HUES64 (cell line): ENCODE data around the gene CTIF. TPM values are rescaled to one million over a fixed set of nuclear protein-coding genes. Genes with fewer than 3 reads are reported as not detected.
"Not testable (repeated sequence)": the region's sequence is repeated elsewhere in the genome, so short reads cannot be mapped to it uniquely, and the experiment has no call there.

Experiments used
- H3K27ac ChIP-seq: 2 replicates; pipeline ENCODE4 v1.7.0; 2013; ENCODE audit warnings: low read depth, low read length, inconsistent platforms
- H3K27me3 ChIP-seq: 2 replicates; pipeline ENCODE4 v1.6.1; 2013; ENCODE audit warnings: mild to moderate bottlenecking, low read length; ENCODE audit not compliant: insufficient read depth
- H3K36me3 ChIP-seq: 2 replicates; pipeline ENCODE4 v1.6.1; 2013; ENCODE audit warnings: mild to moderate bottlenecking, low read length; ENCODE audit not compliant: insufficient read depth
- H3K4me1 ChIP-seq: 2 replicates; pipeline ENCODE4 v1.6.1; 2013; ENCODE audit warnings: mild to moderate bottlenecking, low read length, moderate library complexity; ENCODE audit not compliant: insufficient read depth
- H3K4me3 ChIP-seq: 2 replicates; pipeline ENCODE4 v1.5.1; 2013; ENCODE audit warnings: mild to moderate bottlenecking, low read length, moderate library complexity
- H3K9ac ChIP-seq: 2 replicates; pipeline ENCODE4 v1.6.1; 2013; ENCODE audit warnings: mild to moderate bottlenecking, low read depth, low read length
- H3K9me3 ChIP-seq: 2 replicates; pipeline ENCODE4 v1.6.1; 2013; ENCODE audit warnings: low read depth, low read length; ENCODE audit not compliant: insufficient read depth
- WGBS: fragments of 150-250, 120-280 bp; methylation state at CpG from one replicate; pipeline ENCODE4 v1.1.7; 2013; ENCODE audit warnings: missing lambda C conversion rate; 5-methylcytosine and 5-hydroxymethylcytosine counted together
- polyA plus RNA-seq, 2 experiments: library from polyadenylated mRNA; stranded (reverse); fragments of 50-300 nt; gene quantifications; one replicate each; pipeline ENCODE4 v1.2.3, GENCODE V29; 2013

Gene CTIF
- polyA plus RNA-seq (2013, experiment 1 of 2) = 10.9 TPM
- 10.5 TPM for polyA plus RNA-seq (2013, experiment 2 of 2)

- under 1% methylated on average over 53 of the region's 54 CpGs for WGBS
Observed at GRCh38 chr18:48538531-48539405, at the start of gene CTIF. CTIF (plus strand) TSS chr18:48539031; CDS start chr18:48619566, 80,535 bp downstream.

GRCh38 chr18:48490641-48491293 is 48.1 kb upstream of the CTIF start:
- Histone ChIP-seq H3K9me3 (no peaks in the 10 kb centered on the region), H3K4me3 (no peak overlapping the region), H3K27me3 (no peaks in the 10 kb centered on the region), H3K36me3 (no peaks in the 10 kb centered on the region), H3K27ac (no peak overlapping the region), H3K4me1 (no peaks in the 10 kb centered on the region; the same call in 1 of the 2 replicates), H3K9ac (no peak overlapping the region)
- WGBS = 98% methylated on average over 2 of the region's 2 CpGs

More at GRCh38 chr18:48538531-48539405, at the start of gene CTIF:
- Histone ChIP-seq H3K4me3 (peak within 1 kb of the TSS; percentile 72), H3K9me3 (no peaks in the 10 kb centered on the region), H3K27ac (peak within 1 kb of the TSS; percentile 91), H3K4me1 (peaks cover 29% of the 10 kb centered on the region), H3K27me3 (peaks cover 29% of the 10 kb centered on the region), H3K36me3 (no peaks in the 10 kb centered on the region), H3K9ac (peak within 1 kb of the TSS; percentile 80)

- Histone ChIP-seq H3K27ac (no peak overlapping the region), H3K4me1 (no peaks in the 10 kb centered on the region; the same call in 1 of the 2 replicates), H3K36me3 (no peaks in the 10 kb centered on the region), H3K4me3 (no peak overlapping the region), H3K9me3 (no peaks in the 10 kb centered on the region), H3K9ac (no peak overlapping the region), H3K27me3 (no peaks in the 10 kb centered on the region)
- WGBS = 97% methylated on average over 8 of the region's 8 CpGs
Observed at GRCh38 chr18:48492880-48493279, 46.0 kb upstream of the CTIF start.

- H3K27ac ChIP-seq = no peak overlapping the region
- H3K36me3 ChIP-seq = no peaks in the 10 kb centered on the region
- no peak overlapping the region for H3K4me3 ChIP-seq
- no peaks in the 10 kb centered on the region for H3K9me3 ChIP-seq
- no peaks in the 10 kb centered on the region; the same call in 1 of the 2 replicates for H3K4me1 ChIP-seq
- WGBS = 86% methylated on average over 1 of the region's 2 CpGs
- H3K9ac ChIP-seq = no peak overlapping the region
- no peaks in the 10 kb centered on the region for H3K27me3 ChIP-seq
Observed at GRCh38 chr18:48493434-48494230, 45.2 kb upstream of the CTIF start.

GRCh38 chr18:48497863-48498262 is 41.0 kb upstream of the CTIF start:
- Histone ChIP-seq H3K9ac (no peak overlapping the region), H3K36me3 (no peaks in the 10 kb centered on the region), H3K27me3 (no peaks in the 10 kb centered on the region), H3K4me3 (no peak overlapping the region), H3K27ac (no peak overlapping the region), H3K4me1 (no peaks in the 10 kb centered on the region), H3K9me3 (no peaks in the 10 kb centered on the region)

GRCh38 chr18:48500517-48500916 is 38.3 kb upstream of the CTIF start:
- Histone ChIP-seq H3K9ac (no peak overlapping the region), H3K27ac (no peak overlapping the region), H3K36me3 (no peaks in the 10 kb centered on the region; the same call in 1 of the 2 replicates), H3K9me3 (peaks cover 18% of the 10 kb centered on the region), H3K27me3 (no peaks in the 10 kb centered on the region), H3K4me1 (no peaks in the 10 kb centered on the region), H3K4me3 (no peak overlapping the region)

- H3K36me3 ChIP-seq = no peaks in the 10 kb centered on the region; the same call in 1 of the 2 replicates
- no peak overlapping the region for H3K27ac ChIP-seq
- no peaks in the 10 kb centered on the region for H3K27me3 ChIP-seq
- no peaks in the 10 kb centered on the region for H3K4me1 ChIP-seq
- no peak overlapping the region for H3K4me3 ChIP-seq
- H3K9ac ChIP-seq = no peak overlapping the region
- 93% methylated on average over 3 of the region's 4 CpGs for WGBS
- peaks cover 21% of the 10 kb centered on the region for H3K9me3 ChIP-seq
Observed at GRCh38 chr18:48502906-48503305, 35.9 kb upstream of the CTIF start.

- no peak overlapping the region for H3K27ac ChIP-seq
- H3K4me1 ChIP-seq = no peaks in the 10 kb centered on the region
- peaks cover 21% of the 10 kb centered on the region for H3K9me3 ChIP-seq
- H3K27me3 ChIP-seq = no peaks in the 10 kb centered on the region
- no peak overlapping the region for H3K4me3 ChIP-seq
- no peaks in the 10 kb centered on the region; the same call in 1 of the 2 replicates for H3K36me3 ChIP-seq
- H3K9ac ChIP-seq = no peak overlapping the region
Observed at GRCh38 chr18:48504819-48505218, 34.0 kb upstream of the CTIF start.

- WGBS = 100% methylated on average over 1 of the region's 1 CpG
- not testable (repeated sequence) for H3K27me3 ChIP-seq, H3K4me3 ChIP-seq, H3K27ac ChIP-seq, H3K36me3 ChIP-seq, H3K9ac ChIP-seq, H3K4me1 ChIP-seq
- H3K9me3 ChIP-seq = peaks cover 21% of the 10 kb centered on the region
Observed at GRCh38 chr18:48506983-48507568, 31.8 kb upstream of the CTIF start.

GRCh38 chr18:48512498-48512897 is 26.3 kb upstream of the CTIF start:
- not testable (repeated sequence) for H3K4me1 ChIP-seq, H3K9me3 ChIP-seq, H3K36me3 ChIP-seq, H3K4me3 ChIP-seq, H3K27ac ChIP-seq, H3K27me3 ChIP-seq, H3K9ac ChIP-seq
- WGBS = 93% methylated on average over 4 of the region's 4 CpGs
